Stimulated activated CD8-positive, alpha-beta memory T cell treated with anti-CD3 and anti-CD28 coated beads, Interleukin-4, amount 100 ng/mL, for 48 hours (primary cell): ENCODE measurements around the gene PPIE.
"Not testable (repeated sequence)": the region's sequence is repeated elsewhere in the genome, so short reads cannot be mapped to it uniquely, and the experiment has no call there.

Source experiments
- DNase-seq: peaks from one replicate; pipeline ENCODE4 v3.0.0-alpha.2; 2020

Gene PPIE

GRCh38 chr1:39779821-39780220, 41.1 kb downstream of the PPIE start:
- DNase-seq = no peak

GRCh38 chr1:39781349-39781715, 42.6 kb downstream of the PPIE start:
- DNase-seq = no peak

- DNase-seq = no peak
Measured at GRCh38 chr1:39782103-39782502, 43.4 kb downstream of the PPIE start.

DNA sequence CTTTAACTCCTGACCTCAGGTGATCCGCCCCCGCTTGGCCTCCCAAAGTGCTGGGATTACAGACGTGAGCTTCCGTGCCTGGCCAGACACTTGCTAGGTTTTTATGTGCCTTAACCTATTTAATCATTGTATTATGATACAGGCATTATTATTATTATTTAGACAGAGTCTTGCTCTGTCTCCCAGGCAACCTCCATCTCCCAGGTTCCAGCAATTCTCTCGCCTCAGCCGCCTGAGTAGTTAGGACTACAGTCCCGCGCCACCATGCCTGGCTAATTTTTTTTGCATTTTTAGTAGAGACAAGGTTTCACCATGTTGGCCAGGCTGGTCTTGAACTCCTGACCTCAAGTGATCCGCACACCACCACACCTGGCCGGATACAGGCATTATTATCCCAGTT, 44.0 kb downstream of the PPIE start:
- not testable (repeated sequence) for DNase-seq

- not testable (repeated sequence) for DNase-seq
Measured at GRCh38 chr1:39786303-39787107, 47.8 kb downstream of the PPIE start.

DNA sequence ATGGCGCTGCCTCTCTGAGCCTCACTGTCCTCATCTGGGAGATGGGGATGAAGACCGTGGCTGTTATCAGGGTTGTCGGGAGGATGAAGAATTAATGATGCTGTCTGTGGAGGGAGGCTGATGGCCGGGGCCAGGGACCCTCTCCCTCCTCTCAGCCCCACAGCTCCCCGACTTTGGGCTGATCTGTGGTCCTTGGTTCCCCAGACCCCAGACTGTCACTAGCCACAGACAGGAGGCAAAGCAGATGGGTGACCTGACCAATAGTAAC, 48.4 kb downstream of the PPIE start:
- DNase-seq = not testable (repeated sequence)

DNA sequence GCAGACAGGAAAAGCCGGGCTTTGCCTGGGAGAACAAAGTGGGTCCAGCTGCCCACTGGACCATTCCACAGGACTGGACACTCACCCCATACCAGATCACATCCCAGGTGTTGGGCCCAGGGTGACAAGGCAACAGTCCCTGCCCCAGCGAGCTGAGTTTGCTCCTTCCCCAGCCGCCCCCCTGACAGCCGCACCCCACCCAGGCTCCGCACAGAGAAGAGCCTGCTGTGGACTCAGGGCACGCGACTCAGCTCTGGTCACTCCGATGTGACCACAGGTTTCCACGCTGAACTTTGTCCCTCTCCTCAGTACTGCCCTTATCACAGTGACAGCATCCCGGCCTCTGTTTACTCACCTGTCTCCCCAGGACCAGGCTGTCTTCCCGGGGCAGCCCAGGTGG, 48.8 kb downstream of the PPIE start:
- no peak for DNase-seq

DNA sequence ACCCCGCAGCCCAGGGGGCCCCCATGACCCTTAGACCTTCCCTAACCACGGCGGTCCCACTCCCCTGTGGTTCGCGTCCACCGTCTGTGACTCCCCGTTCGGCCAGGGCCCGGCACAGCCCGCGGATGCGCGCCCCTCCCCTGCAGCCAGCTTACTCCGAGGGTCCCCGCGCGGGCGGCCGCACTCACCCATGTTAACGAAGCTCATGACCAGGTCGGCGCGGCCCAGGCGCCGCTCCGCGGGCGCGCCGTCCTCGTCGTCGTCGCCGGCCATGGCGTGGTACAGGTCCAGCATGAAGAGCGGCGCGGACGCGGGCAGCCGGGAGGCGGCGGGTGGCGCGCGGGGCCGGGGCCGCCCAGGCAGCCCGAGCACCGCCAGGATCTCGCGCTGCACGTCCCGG, 49.3 kb downstream of the PPIE start:
- not testable (repeated sequence) for DNase-seq

- no peak for DNase-seq
Measured at GRCh38 chr1:39788426-39788757, 49.7 kb downstream of the PPIE start.

GRCh38 chr1:39788758-39789570, 50.3 kb downstream of the PPIE start, which contains the start of gene BMP8B:
BMP8B (minus strand) TSS chr1:39788865; CDS start chr1:39788485, 380 bp downstream.
- DNase-seq = peak; percentile 59

DNA sequence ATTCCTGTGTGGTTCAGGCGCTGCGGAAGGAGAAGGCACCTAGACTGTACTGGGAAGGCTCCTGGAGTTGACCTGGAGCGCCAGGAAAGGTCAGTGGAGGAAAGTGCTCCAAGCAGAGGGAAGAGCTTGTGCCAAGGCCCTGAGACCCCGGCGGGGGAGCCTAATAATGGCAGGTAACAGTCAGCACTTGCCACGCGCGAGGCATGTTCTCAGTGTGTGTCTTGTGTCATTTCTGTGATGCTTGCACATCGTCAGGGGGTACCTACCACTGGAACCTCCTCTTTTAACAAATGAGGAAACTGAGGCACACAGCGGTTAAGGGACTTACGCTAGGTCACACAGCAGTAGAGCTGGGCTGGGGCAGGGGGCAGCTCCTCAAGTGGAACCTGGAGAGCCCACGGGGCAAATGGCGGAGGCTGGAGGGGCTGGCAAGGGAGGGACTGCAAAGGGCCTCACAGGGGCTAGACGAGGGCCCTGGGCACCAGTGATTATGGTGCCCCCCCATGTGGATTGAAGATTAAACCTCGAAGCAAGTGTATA, 51.0 kb downstream of the PPIE start:
- no peak for DNase-seq

DNA sequence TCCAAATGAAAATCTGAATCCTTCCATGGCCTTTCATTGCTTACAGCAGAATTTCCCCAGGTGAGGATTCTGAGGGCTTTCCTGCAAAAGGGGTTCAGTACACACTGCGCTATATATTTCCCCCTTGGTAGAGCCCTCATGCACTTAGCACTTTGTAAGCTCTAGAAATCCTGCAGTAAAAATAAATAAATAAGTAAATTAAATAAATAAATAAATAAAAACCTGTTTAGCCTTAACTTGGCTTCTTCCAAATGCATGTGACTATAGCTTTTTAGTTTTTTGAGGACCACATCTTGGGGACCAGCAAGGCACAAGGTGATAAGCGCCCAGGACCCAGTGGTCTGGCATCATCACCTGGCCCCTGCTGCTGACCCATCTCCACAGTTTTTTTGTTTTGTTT, 53.2 kb downstream of the PPIE start:
- DNase-seq = no peak

GRCh38 chr1:39795651-39796050, 57.0 kb downstream of the PPIE start:
- DNase-seq = no peak

DNA sequence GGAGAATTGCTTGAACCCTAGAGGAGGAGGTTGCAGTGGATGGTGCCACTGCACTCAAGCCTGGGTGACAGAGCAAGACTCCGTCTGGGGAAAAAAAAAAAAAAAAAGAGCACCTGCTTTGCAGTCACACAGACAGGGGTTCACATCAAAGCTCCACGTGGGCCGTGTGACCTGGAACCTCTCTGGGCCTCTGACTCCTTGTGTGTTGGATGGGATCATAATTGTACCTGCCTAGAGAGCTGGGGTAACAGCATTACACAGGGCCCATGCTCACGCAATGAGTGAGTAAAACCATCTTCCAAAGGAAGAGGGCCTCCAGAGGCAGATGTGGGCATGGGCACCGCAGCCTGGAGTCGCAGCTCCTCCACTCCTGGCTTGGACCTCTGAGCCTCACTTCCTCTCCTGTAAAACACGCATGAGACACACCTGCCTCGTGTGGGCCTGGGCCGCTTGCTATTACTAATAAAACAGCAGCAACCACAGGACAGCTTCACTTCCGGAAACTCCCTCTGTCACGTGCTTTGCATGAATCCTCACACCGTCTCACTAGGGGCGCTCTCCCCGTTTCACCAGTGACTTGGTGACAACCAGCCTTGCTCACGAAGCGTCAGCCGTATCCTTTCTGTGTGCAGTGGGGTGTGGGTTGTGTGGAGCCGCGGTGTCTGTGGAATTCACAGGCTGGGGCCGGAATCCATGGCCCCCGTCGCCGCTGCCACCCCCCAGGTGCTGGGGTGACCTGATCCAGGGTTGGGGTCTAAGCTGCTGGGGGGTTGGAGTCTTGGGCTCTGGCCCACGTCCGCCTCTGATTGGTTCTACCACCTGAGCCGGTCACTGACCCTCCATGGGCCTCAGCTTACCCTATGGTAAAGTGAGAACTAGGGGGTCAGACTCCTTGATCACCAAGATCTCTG, 60.4 kb downstream of the PPIE start:
- DNase-seq = peak; percentile 87

- peak; percentile 88 for DNase-seq
Measured at GRCh38 chr1:39799770-39800470, 61.2 kb downstream of the PPIE start.

DNA sequence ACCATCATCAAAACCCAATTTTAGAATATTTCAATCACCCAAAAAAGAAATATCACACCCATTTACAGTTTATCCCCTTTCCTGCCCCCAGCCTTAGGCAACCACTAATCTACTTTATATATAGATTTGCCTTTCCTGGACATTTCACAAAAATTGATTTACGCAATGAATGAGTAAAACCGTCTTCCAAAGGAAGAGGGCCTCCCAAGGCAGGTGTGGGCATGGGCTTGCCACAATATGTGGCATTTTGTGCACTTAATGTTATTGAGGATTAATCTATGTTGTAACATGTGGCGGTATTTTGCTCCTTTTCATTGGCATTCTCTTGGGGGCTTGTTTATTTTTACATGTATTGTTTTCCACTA, 61.8 kb downstream of the PPIE start:
- no peak for DNase-seq

DNA sequence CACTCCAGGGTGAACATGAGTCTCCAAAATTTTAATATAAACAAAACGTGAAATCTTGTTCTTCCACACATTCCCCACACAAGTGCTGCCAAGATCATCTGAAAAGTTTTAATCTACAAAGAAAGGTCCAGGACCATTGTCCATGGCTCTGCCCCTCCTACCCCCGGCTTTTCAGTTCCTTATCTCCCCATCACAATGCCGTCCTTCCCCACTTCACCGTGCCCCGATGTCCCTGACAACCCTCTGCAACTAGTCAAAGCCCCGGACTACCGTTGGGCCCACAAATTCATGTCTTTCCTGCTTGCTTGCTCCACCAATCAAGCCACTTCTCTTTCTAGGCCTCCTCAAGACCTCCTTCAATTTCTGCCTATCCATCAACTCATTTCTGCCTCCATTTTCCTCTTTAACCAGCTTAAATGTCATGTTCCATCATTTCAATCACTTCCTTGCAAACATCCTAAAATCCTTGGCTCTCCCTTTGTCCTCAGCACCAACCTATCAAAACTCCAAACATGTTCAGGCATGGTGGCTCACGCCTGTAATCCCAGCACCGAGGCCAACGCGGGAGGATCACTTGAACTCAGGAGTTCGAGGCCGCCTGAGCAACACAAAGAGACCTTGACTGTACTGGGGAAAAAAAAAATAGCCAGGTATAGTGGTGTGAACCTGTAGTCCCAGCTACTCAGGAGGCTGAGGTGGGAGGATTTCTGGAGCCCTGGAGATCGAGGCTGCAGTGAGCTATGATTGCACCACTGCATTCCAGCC, 64.0 kb downstream of the PPIE start:
- no peak for DNase-seq

- no peak for DNase-seq
Measured at GRCh38 chr1:39805385-39805784, 66.7 kb downstream of the PPIE start.

- DNase-seq = no peak
Measured at GRCh38 chr1:39808784-39809517, 70.3 kb downstream of the PPIE start.

- no peak for DNase-seq
Measured at GRCh38 chr1:39812913-39813312, 74.2 kb downstream of the PPIE start.
